Activated CD4-positive, alpha-beta memory T cell treated with anti-CD3 and anti-CD28 coated beads for 36 hours (primary cell): ENCODE results near the gene ADAMTS19. TPM values are rescaled to one million over a fixed set of nuclear protein-coding genes. Genes with fewer than 3 reads are reported as not detected.

Source experiments
- CTCF ChIA-PET: fragments of 350-600 bp; sonication (Branson Sonifier 250); formaldehyde crosslinking; loops from one replicate; lab custom pipeline; 2021; ENCODE audit warnings: antibody characterized with exemption, inconsistent platforms; lab: Charles Lee
- POLR2A ChIA-PET: fragments of 350-600 bp; sonication (Branson Sonifier 250); formaldehyde crosslinking; loops from one replicate; lab custom pipeline; 2021; ENCODE audit warnings: antibody characterized with exemption; lab: Charles Lee
- DNase-seq: peaks from one replicate; pipeline ENCODE4 v3.0.0-alpha.2; 2020
- H3K27ac Mint-ChIP-seq: one replicate; pipeline ENCODE4 v1.8.0; 2021; ENCODE audit warnings: mixed read lengths
- H3K27me3 Mint-ChIP-seq: one replicate; pipeline ENCODE4 v1.8.0; 2021; ENCODE audit warnings: mixed read lengths
- H3K36me3 Mint-ChIP-seq: one replicate; pipeline ENCODE4 v1.8.0; 2021; ENCODE audit warnings: mixed read lengths
- H3K4me1 Mint-ChIP-seq: one replicate; pipeline ENCODE4 v1.8.0; 2021; ENCODE audit warnings: low read depth, mixed read lengths
- H3K4me3 Mint-ChIP-seq: one replicate; pipeline ENCODE4 v1.8.0; 2021; ENCODE audit warnings: mild to moderate bottlenecking, mixed read lengths
- H3K9me3 Mint-ChIP-seq: one replicate; pipeline ENCODE4 v1.8.0; 2021; ENCODE audit warnings: mixed read lengths
- intact Hi-C: fragments of 100-400 bp; cut with micrococcal nuclease; formaldehyde crosslinking; loops from one replicate; pipeline ENCODE4 v1.15.1; 2023
- total RNA-seq, 2 experiments: library from RNA; stranded (reverse); gene quantifications; one replicate each; pipeline ENCODE4 v1.2.3, GENCODE V29; 2021

Gene ADAMTS19
- total RNA-seq, 2 experiments from 2014 or later, result not detected

DNA sequence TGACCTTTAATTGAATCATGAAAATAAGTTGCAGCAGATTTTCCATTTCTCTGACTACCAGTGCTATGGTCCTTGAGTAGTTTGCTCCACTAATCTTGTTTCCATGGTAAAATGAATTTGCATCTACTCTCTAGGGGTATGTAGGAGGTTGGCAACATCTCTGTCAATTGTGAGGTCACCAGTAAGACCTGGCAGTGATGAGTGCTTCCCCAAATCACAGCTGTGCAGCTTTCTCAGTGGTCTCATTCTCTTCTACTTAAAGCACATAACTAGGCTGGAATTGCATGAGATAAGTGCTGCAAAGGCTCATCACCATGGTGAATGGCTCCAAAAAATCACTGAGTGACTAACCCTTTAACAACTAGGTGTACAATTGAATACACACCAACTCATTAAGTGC is 36.3 kb downstream of the ADAMTS19 start:
- Mint-ChIP-seq H3K4me3 (no peak overlapping the region), H3K36me3 (no peaks in the 10 kb centered on the region), H3K27ac (no peak overlapping the region), H3K9me3 (peaks cover 2% of the 10 kb centered on the region), H3K4me1 (no peaks in the 10 kb centered on the region), H3K27me3 (no peaks in the 10 kb centered on the region)
- ChIA-PET POLR2A (no interaction called here), CTCF (no interaction called here)
- no peak for DNase-seq
- intact Hi-C loops, result no loop called here

DNA sequence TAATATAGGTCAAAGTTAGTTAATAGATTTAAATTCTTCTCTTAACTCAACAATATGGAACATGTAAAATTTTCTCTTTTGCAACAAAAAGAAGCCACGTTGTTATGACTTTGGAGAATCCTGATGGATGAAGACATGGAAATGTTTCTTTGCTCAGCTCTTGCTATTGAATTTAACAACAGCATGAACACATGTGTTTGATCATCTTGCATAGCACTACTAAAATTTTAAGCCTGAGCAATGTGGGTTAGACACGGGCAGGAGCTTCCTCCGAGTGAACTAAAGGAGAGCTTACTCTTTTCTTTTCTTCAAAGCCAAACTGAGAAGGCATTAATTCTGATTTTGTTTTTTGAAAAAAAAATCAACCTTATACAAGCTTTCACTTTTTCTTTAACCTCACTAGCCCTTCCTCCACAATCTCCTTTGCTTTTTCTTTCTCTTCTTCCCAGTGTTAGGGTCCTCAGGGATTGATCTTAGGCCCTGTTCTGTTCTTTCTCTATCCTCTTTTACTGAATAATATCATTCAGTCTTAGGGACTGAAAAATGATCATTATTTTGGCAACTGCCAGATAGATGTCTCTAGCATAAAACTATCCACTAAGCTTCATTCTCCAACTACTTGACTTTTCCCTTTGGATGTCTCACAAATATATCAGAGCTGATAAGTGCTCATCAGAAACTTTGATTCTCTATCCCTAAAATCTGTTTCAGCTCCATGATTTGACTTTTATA is 36.9 kb downstream of the ADAMTS19 start:
- H3K4me1 Mint-ChIP-seq, result no peaks in the 10 kb centered on the region
- ChIA-PET CTCF (no interaction called here), POLR2A (no interaction called here)
- H3K9me3 Mint-ChIP-seq, result peaks cover 2% of the 10 kb centered on the region
- H3K36me3 Mint-ChIP-seq, result no peaks in the 10 kb centered on the region
- DNase-seq, result no peak
- H3K4me3 Mint-ChIP-seq, result no peak overlapping the region
- intact Hi-C loops, result no loop called here
- H3K27me3 Mint-ChIP-seq, result no peaks in the 10 kb centered on the region
- no peak overlapping the region for H3K27ac Mint-ChIP-seq

DNA sequence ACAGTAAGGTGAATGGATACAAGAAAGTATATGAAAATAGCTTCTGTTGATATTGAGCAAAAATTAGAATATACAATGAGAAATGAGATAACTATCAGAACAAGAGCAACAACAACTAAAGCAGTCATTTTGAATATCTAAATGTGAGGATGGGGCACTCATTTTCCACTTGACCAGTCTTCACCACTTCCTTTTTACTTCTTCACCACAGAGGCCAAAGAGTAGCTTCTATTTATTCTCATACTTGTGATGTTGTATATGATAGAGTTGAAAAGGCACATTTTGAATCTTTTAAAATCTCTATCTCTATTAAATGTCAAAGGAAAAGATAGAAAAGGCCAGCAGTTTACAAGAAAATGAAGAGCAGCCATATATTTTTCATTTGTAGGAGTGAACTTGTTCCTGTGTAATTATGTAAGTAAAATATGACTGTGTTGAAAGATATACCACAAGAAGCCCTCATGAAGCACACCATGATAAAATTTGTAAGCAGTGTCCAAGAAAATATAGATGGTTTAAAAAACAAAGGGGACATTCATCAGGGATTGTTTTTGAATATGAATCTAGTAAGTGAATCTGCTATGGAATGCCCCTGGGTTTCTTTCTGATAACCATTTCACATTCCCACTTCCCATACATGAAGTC is 39.2 kb downstream of the ADAMTS19 start:
- intact Hi-C loops, result no loop called here
- peaks cover 2% of the 10 kb centered on the region for H3K9me3 Mint-ChIP-seq
- ChIA-PET CTCF (no interaction called here), POLR2A (no interaction called here)
- no peaks in the 10 kb centered on the region for H3K36me3 Mint-ChIP-seq
- no peak for DNase-seq
- no peak overlapping the region for H3K27ac Mint-ChIP-seq
- H3K4me3 Mint-ChIP-seq, result no peak overlapping the region
- H3K4me1 Mint-ChIP-seq, result no peaks in the 10 kb centered on the region
- no peaks in the 10 kb centered on the region for H3K27me3 Mint-ChIP-seq

DNA sequence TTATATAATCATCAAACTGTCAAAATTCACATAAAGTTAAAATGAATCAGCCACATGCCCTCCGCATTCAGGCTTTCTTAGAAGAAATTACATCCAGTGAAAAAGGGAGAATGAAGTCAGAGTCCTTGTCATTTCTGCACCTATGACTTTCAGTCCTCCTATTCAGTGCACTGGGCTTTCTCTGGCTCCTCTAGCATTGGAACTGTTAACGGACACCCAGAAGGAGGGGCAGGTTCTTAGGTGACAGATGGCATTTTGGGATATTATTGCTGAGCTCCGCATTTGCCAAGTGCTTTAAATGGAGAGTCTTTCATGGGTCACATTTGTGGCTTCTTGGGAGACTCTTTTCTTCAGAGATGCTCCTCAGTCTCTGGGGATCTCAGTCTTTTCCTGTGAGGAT is 40.0 kb downstream of the ADAMTS19 start:
- Mint-ChIP-seq H3K36me3 (no peaks in the 10 kb centered on the region), H3K9me3 (no peaks in the 10 kb centered on the region), H3K4me3 (no peak overlapping the region), H3K27me3 (no peaks in the 10 kb centered on the region), H3K4me1 (no peaks in the 10 kb centered on the region), H3K27ac (no peak overlapping the region)
- ChIA-PET CTCF (no interaction called here), POLR2A (no interaction called here)
- no peak for DNase-seq
- intact Hi-C loops, result no loop called here

DNA sequence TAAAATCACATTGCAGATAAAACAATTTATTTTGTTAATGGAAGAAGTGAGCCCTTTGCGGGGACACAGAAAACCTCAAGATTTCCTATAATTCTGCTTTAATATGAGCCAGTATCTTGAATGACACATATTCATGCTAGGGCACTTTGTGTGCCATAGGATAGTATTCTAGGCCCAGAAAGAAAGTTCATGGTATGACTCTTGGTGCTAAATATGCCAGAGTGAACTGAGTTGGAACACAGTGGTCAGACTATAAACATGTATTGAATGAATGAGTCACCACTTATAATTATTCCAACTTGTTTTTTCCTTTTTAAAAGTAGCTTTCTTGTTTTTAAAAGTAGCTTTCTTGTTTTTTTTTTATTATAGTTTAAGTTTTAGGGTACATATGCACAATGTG is 46.0 kb downstream of the ADAMTS19 start:
- H3K9me3 Mint-ChIP-seq, result no peaks in the 10 kb centered on the region
- no peak overlapping the region for H3K27ac Mint-ChIP-seq
- no peaks in the 10 kb centered on the region for H3K4me1 Mint-ChIP-seq
- POLR2A ChIA-PET, result no interaction called here
- no peak for DNase-seq
- H3K36me3 Mint-ChIP-seq, result no peaks in the 10 kb centered on the region
- CTCF ChIA-PET, result no interaction called here
- H3K4me3 Mint-ChIP-seq, result no peak overlapping the region
- no peaks in the 10 kb centered on the region for H3K27me3 Mint-ChIP-seq
- intact Hi-C loops, result no loop called here

DNA sequence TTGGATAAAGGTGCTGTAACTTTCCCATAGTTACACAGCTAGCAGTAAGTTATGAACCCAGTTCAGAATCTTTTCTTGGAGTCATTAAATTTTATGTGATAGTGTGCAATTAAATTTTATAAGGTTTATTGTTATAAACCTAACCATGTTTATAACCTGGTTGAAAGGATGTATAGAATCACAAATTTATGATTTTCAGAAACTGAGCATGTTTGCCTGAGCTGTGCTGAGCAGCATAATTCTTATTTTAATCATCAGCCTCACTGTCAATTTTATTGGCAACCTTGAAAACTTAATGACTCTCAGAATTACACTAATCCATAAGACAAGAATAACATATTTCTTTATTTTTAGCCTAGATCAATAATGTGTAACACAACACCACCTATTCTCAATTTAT is 46.9 kb downstream of the ADAMTS19 start:
- Mint-ChIP-seq H3K27ac (no peak overlapping the region), H3K4me3 (no peak overlapping the region), H3K27me3 (no peaks in the 10 kb centered on the region), H3K36me3 (no peaks in the 10 kb centered on the region), H3K4me1 (no peaks in the 10 kb centered on the region), H3K9me3 (no peaks in the 10 kb centered on the region)
- intact Hi-C loops, result no loop called here
- ChIA-PET CTCF (no interaction called here), POLR2A (no interaction called here)
- no peak for DNase-seq

DNA sequence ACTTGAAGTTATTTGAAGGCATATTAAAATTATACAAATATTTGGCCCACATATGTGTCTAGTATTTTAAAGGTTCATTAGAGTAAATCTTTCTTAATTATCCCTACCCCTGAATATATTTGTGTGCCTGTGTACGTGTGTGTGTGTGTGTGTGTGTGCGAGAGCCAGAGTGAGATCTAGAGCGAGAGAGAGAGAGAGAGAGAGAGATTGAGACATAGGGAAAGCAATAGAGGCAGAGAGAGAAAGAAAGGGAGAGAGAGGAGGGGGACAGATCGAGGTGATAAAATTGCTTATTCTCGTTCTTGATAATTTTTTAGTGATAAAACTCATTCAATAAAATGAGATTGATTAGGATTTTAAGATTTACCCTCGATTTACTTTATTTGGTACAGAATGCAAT is 47.4 kb downstream of the ADAMTS19 start:
- H3K27me3 Mint-ChIP-seq, result no peaks in the 10 kb centered on the region
- CTCF ChIA-PET, result no interaction called here
- H3K27ac Mint-ChIP-seq, result no peak overlapping the region
- H3K4me3 Mint-ChIP-seq, result no peak overlapping the region
- intact Hi-C loops, result no loop called here
- H3K4me1 Mint-ChIP-seq, result no peaks in the 10 kb centered on the region
- POLR2A ChIA-PET, result no interaction called here
- H3K9me3 Mint-ChIP-seq, result no peaks in the 10 kb centered on the region
- no peaks in the 10 kb centered on the region for H3K36me3 Mint-ChIP-seq
- no peak for DNase-seq

DNA sequence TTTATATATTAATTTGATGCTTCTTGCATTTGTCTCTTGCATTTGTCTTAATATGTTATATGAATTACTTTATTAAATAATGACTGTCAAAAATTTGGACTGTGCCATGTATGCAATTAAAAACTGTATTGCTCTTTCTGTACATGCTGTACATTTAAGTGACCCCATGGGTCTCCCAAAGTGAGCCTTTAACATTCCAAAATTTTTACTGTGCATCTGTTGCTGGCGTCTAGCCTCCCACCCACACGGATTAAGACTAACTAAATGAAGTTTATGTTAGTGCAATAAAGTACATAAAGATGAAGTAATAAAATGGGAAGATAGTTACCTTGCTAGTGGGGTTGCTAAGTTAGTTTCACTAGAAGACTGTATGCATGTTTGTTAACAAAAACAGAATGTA is 48.5 kb downstream of the ADAMTS19 start:
- Mint-ChIP-seq H3K27ac (no peak overlapping the region), H3K27me3 (no peaks in the 10 kb centered on the region), H3K4me3 (no peak overlapping the region), H3K4me1 (no peaks in the 10 kb centered on the region), H3K9me3 (no peaks in the 10 kb centered on the region), H3K36me3 (no peaks in the 10 kb centered on the region)
- intact Hi-C loops, result no loop called here
- ChIA-PET POLR2A (no interaction called here), CTCF (no interaction called here)
- DNase-seq, result no peak

DNA sequence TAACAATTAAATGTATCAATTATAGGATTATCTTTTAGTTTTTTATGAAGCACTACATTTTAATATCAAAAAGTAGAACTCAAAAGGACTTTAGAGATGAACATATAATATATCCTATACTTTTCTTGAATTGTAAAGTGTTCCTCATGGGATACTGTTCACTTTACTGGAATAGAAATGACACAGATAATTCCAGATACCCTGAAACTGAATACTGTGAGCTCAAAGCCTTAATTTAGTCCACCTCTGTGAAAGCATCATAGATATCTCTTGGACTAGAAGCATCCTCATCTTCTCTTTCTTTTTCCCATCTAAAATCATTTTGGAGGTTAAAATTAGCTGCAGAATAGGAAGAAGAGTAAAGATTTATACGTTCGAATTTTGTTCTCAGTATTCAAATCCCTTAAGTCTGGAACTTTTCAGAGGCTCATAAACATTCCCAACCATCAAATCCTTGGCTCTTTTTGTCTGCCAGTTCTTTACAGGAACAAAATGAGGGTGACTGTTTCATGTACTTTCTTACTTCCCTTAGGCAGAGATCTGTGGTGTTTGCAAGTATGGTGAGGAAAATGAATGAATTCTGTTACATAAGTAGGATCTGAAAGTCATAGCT is 49.4 kb downstream of the ADAMTS19 start:
- ChIA-PET POLR2A (no interaction called here), CTCF (no interaction called here)
- Mint-ChIP-seq H3K4me3 (no peak overlapping the region), H3K27me3 (no peaks in the 10 kb centered on the region), H3K36me3 (no peaks in the 10 kb centered on the region), H3K9me3 (no peaks in the 10 kb centered on the region), H3K4me1 (no peaks in the 10 kb centered on the region), H3K27ac (no peak overlapping the region)
- no peak for DNase-seq
- intact Hi-C loops, result no loop called here

DNA sequence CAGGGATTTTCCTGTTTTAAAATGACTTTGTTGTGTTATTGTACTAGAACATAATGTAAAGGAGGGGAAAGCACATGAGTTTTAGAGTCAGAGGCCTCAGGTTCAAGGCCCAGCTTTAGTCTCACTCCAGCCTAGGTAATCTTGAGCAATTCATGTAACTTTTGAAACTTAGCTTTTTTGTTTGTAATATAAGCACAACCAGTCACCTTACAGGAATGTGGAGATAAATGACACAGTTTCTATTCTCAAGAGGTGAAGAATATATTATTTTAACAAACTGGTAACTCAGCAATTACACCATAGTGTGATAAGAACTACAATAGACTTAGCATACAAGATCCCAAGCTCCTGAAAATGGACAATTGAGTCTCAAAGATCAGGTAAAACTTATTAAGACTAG is 51.2 kb downstream of the ADAMTS19 start:
- no peaks in the 10 kb centered on the region for H3K36me3 Mint-ChIP-seq
- no peaks in the 10 kb centered on the region for H3K4me1 Mint-ChIP-seq
- CTCF ChIA-PET, result no interaction called here
- H3K27me3 Mint-ChIP-seq, result no peaks in the 10 kb centered on the region
- H3K4me3 Mint-ChIP-seq, result no peak overlapping the region
- no peak overlapping the region for H3K27ac Mint-ChIP-seq
- no peak for DNase-seq
- intact Hi-C loops, result no loop called here
- H3K9me3 Mint-ChIP-seq, result no peaks in the 10 kb centered on the region
- POLR2A ChIA-PET, result no interaction called here

DNA sequence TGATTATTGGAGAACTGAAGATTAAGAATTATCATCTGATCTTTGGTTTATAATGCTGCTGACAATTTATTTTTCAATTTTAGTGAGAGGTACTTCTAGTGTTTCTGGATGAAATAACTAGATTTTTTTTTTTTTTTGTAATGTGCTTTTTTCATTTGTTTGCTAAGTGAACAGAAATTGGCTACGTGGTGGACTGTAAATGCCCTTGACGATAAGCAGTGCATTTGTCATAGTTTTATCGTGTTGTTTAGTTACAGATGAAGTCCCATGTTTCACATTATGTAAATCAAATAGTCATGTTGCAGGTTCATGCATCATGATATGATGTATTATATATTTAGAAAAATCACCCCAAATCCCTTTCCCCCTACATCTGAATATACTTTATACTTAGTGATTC is 81.0 kb downstream of the ADAMTS19 start:
- H3K27me3 Mint-ChIP-seq, result no peaks in the 10 kb centered on the region
- H3K4me1 Mint-ChIP-seq, result no peaks in the 10 kb centered on the region
- no peak overlapping the region for H3K27ac Mint-ChIP-seq
- ChIA-PET POLR2A (no interaction called here), CTCF (no interaction called here)
- intact Hi-C loops, result no loop called here
- no peak for DNase-seq
- no peak overlapping the region for H3K4me3 Mint-ChIP-seq
- H3K36me3 Mint-ChIP-seq, result no peaks in the 10 kb centered on the region
- peaks cover 7% of the 10 kb centered on the region for H3K9me3 Mint-ChIP-seq

DNA sequence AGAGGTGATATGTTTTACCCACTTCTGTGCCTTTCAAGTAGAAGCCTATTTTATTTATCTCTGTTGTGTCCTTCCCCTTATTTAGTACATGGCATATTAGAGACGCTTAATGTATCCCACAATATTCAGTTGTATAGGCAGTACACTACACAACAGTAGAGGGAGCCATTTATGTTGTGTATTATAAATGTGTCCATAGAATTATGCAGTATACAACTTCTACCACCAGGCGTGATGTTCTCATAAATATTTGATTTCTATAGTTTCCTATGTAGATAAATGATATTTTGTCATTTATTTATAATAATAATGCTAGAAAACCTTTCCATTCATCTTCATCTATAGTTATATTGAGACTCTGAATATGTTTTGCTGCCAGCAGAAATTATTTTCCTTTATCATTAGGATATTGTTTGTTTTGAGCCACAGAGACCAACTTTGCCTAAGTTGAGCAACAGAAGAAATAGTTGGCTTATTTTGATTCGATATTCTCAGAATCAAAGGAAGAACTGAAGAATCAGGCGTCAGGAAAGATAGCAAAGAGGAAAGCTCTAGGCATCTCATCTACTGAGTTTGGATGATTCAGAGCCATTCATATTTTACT is 81.7 kb downstream of the ADAMTS19 start:
- ChIA-PET POLR2A (no interaction called here), CTCF (no interaction called here)
- Mint-ChIP-seq H3K27ac (no peak overlapping the region), H3K27me3 (no peaks in the 10 kb centered on the region), H3K4me3 (no peak overlapping the region), H3K9me3 (peaks cover 7% of the 10 kb centered on the region), H3K36me3 (no peaks in the 10 kb centered on the region), H3K4me1 (no peaks in the 10 kb centered on the region)
- intact Hi-C loops, result no loop called here
- DNase-seq, result no peak
